NCI-H748 (cell line): ENCODE data around the gene NDRG2.

Experiments used
- DNase-seq: peaks from one replicate; lab custom pipeline; 2025; ENCODE audit not compliant: unreplicated experiment; lab: John Stamatoyannopoulos, UW

NDRG2 gene

GRCh38 chr14:20973501-20973900 is 51.4 kb downstream of the NDRG2 start:
- no peak for DNase-seq

- no peak for DNase-seq
Measured at GRCh38 chr14:20971705-20972021, 53.2 kb downstream of the NDRG2 start.

- DNase-seq, result peak; percentile 83
Measured at GRCh38 chr14:20970983-20971704, 53.7 kb downstream of the NDRG2 start.

GRCh38 chr14:20970647-20970982 is 54.2 kb downstream of the NDRG2 start:
- DNase-seq, result no peak

DNA sequence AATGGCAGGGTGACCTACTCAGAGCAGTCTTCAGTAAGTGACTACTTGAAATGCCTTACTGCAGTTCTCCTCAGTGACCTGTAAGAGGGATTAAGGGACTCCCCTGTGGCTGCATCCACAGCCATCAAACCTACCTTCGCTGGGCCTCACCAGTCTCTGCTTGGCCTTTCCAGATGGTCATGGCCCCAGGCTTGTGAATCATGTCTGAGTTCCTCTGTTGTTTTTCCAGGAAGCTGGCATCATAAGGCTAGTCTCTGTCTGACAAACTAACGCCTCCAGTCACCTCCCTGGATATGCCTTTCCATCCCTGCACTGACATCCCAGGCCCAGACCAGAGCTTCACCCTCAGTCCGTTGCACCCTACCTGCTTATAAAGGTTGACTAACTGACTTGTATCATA is 55.5 kb downstream of the NDRG2 start:
- DNase-seq, result no peak
